Right lung (tissue), 5 donors: ENCODE measurements around the gene SFRP2. TPM values are rescaled to one million over a fixed set of nuclear protein-coding genes. Genes with fewer than 3 reads are reported as not detected.

Experiments
- DNase-seq, 2 donors: peaks; one replicate each; pipeline ENCODE4 v3.0.0-alpha.2; 2013
- polyA plus RNA-seq, 5 donors: library from polyadenylated mRNA; unstranded; fragments of 120-200 nt; gene quantifications; one replicate each; pipeline versions ENCODE4 v1.2.1 to v1.2.3, GENCODE V29; 2013; ENCODE audit warnings: inconsistent platforms in 1 of 5, low replicate concordance in 1 of 5; ENCODE audit not compliant: insufficient read length in 5 of 5, insufficient read depth in 1 of 5

Gene SFRP2
- polyA plus RNA-seq, 5 donors, result 5.3 to 10.3 (median 9.8) TPM

DNA sequence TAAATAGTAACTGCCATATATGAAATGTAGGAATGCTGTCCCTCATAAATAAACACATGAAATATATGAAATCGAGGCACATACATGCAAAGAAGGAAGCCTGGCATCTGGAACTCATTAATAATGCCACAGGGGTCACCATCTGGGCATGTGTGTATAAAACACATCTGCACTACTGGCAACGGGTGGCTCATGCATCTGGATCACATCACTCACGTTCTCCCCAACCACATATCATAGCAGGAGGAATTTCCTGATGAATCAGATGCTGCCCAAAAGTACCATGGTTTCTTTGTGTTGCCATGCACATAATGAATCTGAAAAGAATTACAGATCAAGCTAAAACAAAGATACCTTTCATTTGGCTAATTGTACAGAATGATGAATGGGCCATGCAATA is 57.6 kb downstream of the SFRP2 start:
- no peak for DNase-seq

Other genes starting within 250 kb of the SFRP2 start
- 10 to 100 TPM; 22.5 to 46.2 (median 31.9) TPM for gene TLR2, start 104.8 kb downstream of the SFRP2 start, polyA plus RNA-seq
- 1 to 10 TPM; 5.9 to 7.8 (median 7.3) TPM for gene RNF175, start 29.1 kb downstream of the SFRP2 start, polyA plus RNA-seq